LNCAP (cell line): ENCODE data around the gene SHROOM2.

Source experiments
- TF ChIP-seq, protein P1 (sequence below): fragments of 450-650 bp; IDR thresholded peaks from 2 replicates; pipeline ENCODE4 v1.5.1; 2017; ENCODE audit warnings: mild to moderate bottlenecking

The SHROOM2 gene

GRCh38 chrX:9874483-9874882 is 88.3 kb downstream of the SHROOM2 start:
- TF ChIP-seq, protein P1, sequence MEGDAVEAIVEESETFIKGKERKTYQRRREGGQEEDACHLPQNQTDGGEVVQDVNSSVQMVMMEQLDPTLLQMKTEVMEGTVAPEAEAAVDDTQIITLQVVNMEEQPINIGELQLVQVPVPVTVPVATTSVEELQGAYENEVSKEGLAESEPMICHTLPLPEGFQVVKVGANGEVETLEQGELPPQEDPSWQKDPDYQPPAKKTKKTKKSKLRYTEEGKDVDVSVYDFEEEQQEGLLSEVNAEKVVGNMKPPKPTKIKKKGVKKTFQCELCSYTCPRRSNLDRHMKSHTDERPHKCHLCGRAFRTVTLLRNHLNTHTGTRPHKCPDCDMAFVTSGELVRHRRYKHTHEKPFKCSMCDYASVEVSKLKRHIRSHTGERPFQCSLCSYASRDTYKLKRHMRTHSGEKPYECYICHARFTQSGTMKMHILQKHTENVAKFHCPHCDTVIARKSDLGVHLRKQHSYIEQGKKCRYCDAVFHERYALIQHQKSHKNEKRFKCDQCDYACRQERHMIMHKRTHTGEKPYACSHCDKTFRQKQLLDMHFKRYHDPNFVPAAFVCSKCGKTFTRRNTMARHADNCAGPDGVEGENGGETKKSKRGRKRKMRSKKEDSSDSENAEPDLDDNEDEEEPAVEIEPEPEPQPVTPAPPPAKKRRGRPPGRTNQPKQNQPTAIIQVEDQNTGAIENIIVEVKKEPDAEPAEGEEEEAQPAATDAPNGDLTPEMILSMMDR, result no peak

- TF ChIP-seq, protein P1, result no peak
Measured at GRCh38 chrX:9875801-9876200, 89.6 kb downstream of the SHROOM2 start.

- TF ChIP-seq, protein P1, result no peak
Measured at GRCh38 chrX:9876201-9876600, 90.0 kb downstream of the SHROOM2 start.

DNA sequence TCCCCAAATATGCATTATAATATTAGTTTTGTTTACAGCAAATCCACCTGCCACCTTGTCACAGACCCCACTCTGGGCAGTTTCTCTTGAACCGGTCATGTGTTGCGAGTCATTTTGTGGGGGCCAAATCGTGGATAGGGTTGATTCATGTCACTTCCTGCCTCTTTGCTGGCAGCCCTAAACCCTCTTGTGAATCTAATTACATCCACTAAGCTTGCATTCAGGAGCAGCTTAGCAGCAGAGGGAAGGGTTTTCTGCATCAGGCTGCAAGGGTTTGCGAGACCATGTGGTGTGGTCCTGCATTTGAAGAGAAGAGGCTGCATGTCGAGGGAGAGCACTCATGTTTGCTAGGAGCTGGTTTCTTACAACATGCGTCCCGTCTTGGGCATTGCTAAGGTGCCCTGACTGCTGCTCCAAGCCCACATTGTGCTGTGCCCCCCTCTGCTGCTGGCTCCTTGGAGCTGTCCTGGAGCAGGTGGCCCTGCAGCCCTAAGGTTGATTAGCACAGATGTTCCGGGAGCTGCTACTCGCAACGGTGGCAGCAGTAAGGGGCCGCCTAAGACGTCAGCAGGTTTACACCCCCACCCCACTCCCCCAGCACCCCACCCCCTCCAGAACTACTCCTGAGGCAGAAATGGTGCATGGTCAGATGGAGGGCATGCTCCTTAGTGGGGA is 92.1 kb downstream of the SHROOM2 start:
- TF ChIP-seq, protein P1, result no peak

- TF ChIP-seq, protein P1, result no peak
Measured at GRCh38 chrX:9880237-9880636, 94.0 kb downstream of the SHROOM2 start.

DNA sequence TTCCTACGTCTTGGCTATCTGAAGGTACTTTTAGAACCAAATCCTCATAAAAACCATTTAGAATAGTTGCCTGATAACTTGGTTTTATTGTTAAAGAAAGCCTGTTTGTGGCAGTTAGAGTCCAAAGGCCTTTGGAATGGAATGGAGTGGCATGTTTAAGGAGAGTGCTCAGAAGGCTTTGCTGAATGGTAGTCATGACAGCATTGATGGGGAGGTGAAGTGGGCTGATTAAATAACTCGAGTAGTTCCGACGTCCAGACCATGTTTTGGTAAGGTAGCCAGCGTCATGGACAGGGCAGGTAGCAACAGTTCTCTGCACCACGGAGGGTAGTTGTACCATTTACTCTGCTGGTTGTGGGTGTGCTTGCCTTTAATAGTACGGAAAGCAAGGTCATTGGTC is 94.6 kb downstream of the SHROOM2 start:
- TF ChIP-seq, protein P1, result no peak

- TF ChIP-seq, protein P1, result no peak
Measured at GRCh38 chrX:9882669-9883446, 96.6 kb downstream of the SHROOM2 start.
